ENCODE results near the gene RAG1. TPM values are rescaled to one million over a fixed set of nuclear protein-coding genes. Genes with fewer than 3 reads are reported as not detected.
A peak's percentile ranks its signal among the peaks of the same experiment; 100 is the strongest.
"Not testable (repeated sequence)": the region's sequence is repeated elsewhere in the genome, so short reads cannot be mapped to it uniquely, and the experiment has no call there.

The RAG1 gene
- polyA plus RNA-seq (2012; ENCODE audit: missing spikeins), result 0.06 TPM

GRCh38 chr11:36567694-36568093 is at the start of gene RAG1:
RAG1 (plus strand) TSS chr11:36568007; CDS start chr11:36573305, 5,298 bp downstream.
- FAIRE-seq, result no peak
- TF ChIP-seq POLR2A (IDR thresholded peaks at IDR 0.05; ENCODE audit: low read depth, low read length) (no peak), TAF1 (IDR thresholded peaks at IDR 0.05; ENCODE audit: borderline replicate concordance, low read depth, low read length) (no peak), POLR2AphosphoS5 (IDR thresholded peaks at IDR 0.05; ENCODE audit: low read depth, low read length) (no peak)
- DNase-seq (ENCODE audit: insufficient read length), result no peak

- DNase-seq (ENCODE audit: insufficient read length), result no peak
- no peak for TF ChIP-seq POLR2AphosphoS5 (IDR thresholded peaks at IDR 0.05; ENCODE audit: low read depth, low read length)
- TF ChIP-seq POLR2A (IDR thresholded peaks at IDR 0.05; ENCODE audit: low read depth, low read length), result no peak
- no peak for TF ChIP-seq TAF1 (IDR thresholded peaks at IDR 0.05; ENCODE audit: borderline replicate concordance, low read depth, low read length)
- FAIRE-seq, result no peak
These were observed 37.0 kb upstream of the RAG1 start for GRCh38 chr11:36530840-36531239.

- no peak for TF ChIP-seq TAF1 (IDR thresholded peaks at IDR 0.05; ENCODE audit: borderline replicate concordance, low read depth, low read length)
- TF ChIP-seq POLR2A (IDR thresholded peaks at IDR 0.05; ENCODE audit: low read depth, low read length), result no peak
- TF ChIP-seq POLR2AphosphoS5 (IDR thresholded peaks at IDR 0.05; ENCODE audit: low read depth, low read length), result no peak
- peak; percentile 9 for FAIRE-seq
- no peak for DNase-seq (ENCODE audit: insufficient read length)
These were observed 34.7 kb upstream of the RAG1 start for GRCh38 chr11:36532941-36533601.

GRCh38 chr11:36534276-36534840 is 33.4 kb upstream of the RAG1 start:
- DNase-seq (ENCODE audit: insufficient read length), result no peak
- FAIRE-seq, result no peak
- TF ChIP-seq POLR2A (IDR thresholded peaks at IDR 0.05; ENCODE audit: low read depth, low read length) (no peak), POLR2AphosphoS5 (IDR thresholded peaks at IDR 0.05; ENCODE audit: low read depth, low read length) (no peak), TAF1 (IDR thresholded peaks at IDR 0.05; ENCODE audit: borderline replicate concordance, low read depth, low read length) (no peak)

GRCh38 chr11:36540998-36541397 is 26.8 kb upstream of the RAG1 start:
- TF ChIP-seq POLR2AphosphoS5 (IDR thresholded peaks at IDR 0.05; ENCODE audit: low read depth, low read length) (no peak), POLR2A (IDR thresholded peaks at IDR 0.05; ENCODE audit: low read depth, low read length) (no peak), TAF1 (IDR thresholded peaks at IDR 0.05; ENCODE audit: borderline replicate concordance, low read depth, low read length) (no peak)
- DNase-seq (ENCODE audit: insufficient read length) (peak; percentile 12), FAIRE-seq (peak; percentile 98)

GRCh38 chr11:36550385-36551115 is 17.3 kb upstream of the RAG1 start:
- TF ChIP-seq POLR2AphosphoS5 (IDR thresholded peaks at IDR 0.05; ENCODE audit: low read depth, low read length), result no peak
- no peak for TF ChIP-seq TAF1 (IDR thresholded peaks at IDR 0.05; ENCODE audit: borderline replicate concordance, low read depth, low read length)
- TF ChIP-seq POLR2A (IDR thresholded peaks at IDR 0.05; ENCODE audit: low read depth, low read length), result no peak
- FAIRE-seq, result no peak
- DNase-seq (ENCODE audit: insufficient read length), result no peak

GRCh38 chr11:36557390-36557789 is 10.4 kb upstream of the RAG1 start:
- not testable (repeated sequence) for FAIRE-seq; DNase-seq (ENCODE audit: insufficient read length)

- no peak for TF ChIP-seq POLR2A (IDR thresholded peaks at IDR 0.05; ENCODE audit: low read depth, low read length)
- no peak for TF ChIP-seq POLR2AphosphoS5 (IDR thresholded peaks at IDR 0.05; ENCODE audit: low read depth, low read length)
- TF ChIP-seq TAF1 (IDR thresholded peaks at IDR 0.05; ENCODE audit: borderline replicate concordance, low read depth, low read length), result no peak
- FAIRE-seq, result peak; percentile 62
These were observed 9.8 kb upstream of the RAG1 start for GRCh38 chr11:36557991-36558390.

GRCh38 chr11:36558571-36559413 is 9.0 kb upstream of the RAG1 start:
- TF ChIP-seq POLR2A (IDR thresholded peaks at IDR 0.05; ENCODE audit: low read depth, low read length) (no peak), TAF1 (IDR thresholded peaks at IDR 0.05; ENCODE audit: borderline replicate concordance, low read depth, low read length) (no peak), POLR2AphosphoS5 (IDR thresholded peaks at IDR 0.05; ENCODE audit: low read depth, low read length) (no peak)
- peak; percentile 6 for DNase-seq (ENCODE audit: insufficient read length)
- FAIRE-seq, result peak; percentile 50

More at GRCh38 chr11:36557991-36558390, 9.8 kb upstream of the RAG1 start:
- DNase-seq (ENCODE audit: insufficient read length), result no peak

- FAIRE-seq (peak; percentile 84), DNase-seq (ENCODE audit: insufficient read length) (no peak)
- TF ChIP-seq POLR2AphosphoS5 (IDR thresholded peaks at IDR 0.05; ENCODE audit: low read depth, low read length) (no peak), TAF1 (IDR thresholded peaks at IDR 0.05; ENCODE audit: borderline replicate concordance, low read depth, low read length) (no peak), POLR2A (IDR thresholded peaks at IDR 0.05; ENCODE audit: low read depth, low read length) (no peak)
These were observed 3.3 kb upstream of the RAG1 start for GRCh38 chr11:36564376-36565030.
